HEK293 (cell line): ENCODE data around the gene GPR37.

Source experiments
- CTCF ChIA-PET: fragments of 350-600 bp; formaldehyde crosslinking; extraction: SDS; loops from one replicate; lab custom pipeline; 2021; ENCODE audit warnings: antibody characterized with exemption; lab: Yijun Ruan, JAX
- POLR2A ChIA-PET: fragments of 300-600 bp; formaldehyde crosslinking; extraction: SDS; loops from one replicate; lab custom pipeline; 2020; ENCODE audit warnings: antibody characterized with exemption, inconsistent platforms; lab: Yijun Ruan, JAX
- H3K27ac ChIP-seq: fragments of 200-500 bp; sonication (Bioruptor generic); 2 replicates; pipeline ENCODE4 v1.5.1; 2014; ENCODE audit warnings: low read depth, low read length, control low read depth, inconsistent platforms; ENCODE audit errors: extremely low read depth
- H3K36me3 ChIP-seq, 2 experiments: fragments of 200-500 bp in 1 of 2; sonication (Bioruptor generic) in 1 of 2; 1 replicate in 1 of 2; 2 replicates in 1 of 2; pipeline ENCODE4 v1.5.1; 2014 to 2017; ENCODE audit warnings: inconsistent platforms in 2 of 2, low read length in 2 of 2; ENCODE audit not compliant: control insufficient read depth in 2 of 2, insufficient read depth in 1 of 2
- H3K4me1 ChIP-seq: fragments of 200-500 bp; sonication (Bioruptor generic); 2 replicates; pipeline ENCODE4 v1.5.1; 2014; ENCODE audit warnings: mild to moderate bottlenecking, low read length, inconsistent platforms; ENCODE audit not compliant: control insufficient read depth, insufficient read depth
- H3K4me3 ChIP-seq: 2 replicates; pipeline ENCODE4 v1.5.1; 2011; ENCODE audit warnings: low read depth, mild to moderate bottlenecking, control low read depth, low read length, moderate library complexity
- H3K9me3 ChIP-seq: fragments of 200-500 bp; sonication (Bioruptor generic); 2 replicates; pipeline ENCODE4 v1.5.1; 2014; ENCODE audit warnings: low read depth, low read length, inconsistent platforms; ENCODE audit not compliant: control insufficient read depth, insufficient read depth
- FEZF1 ChIP-seq: fragments of 450-650 bp; formaldehyde crosslinking; IDR thresholded peaks from 2 replicates; pipeline ENCODE4 v1.5.1; 2016; ENCODE audit warnings: missing biosample characterization, missing genetic modification characterization
- KLF10 ChIP-seq: fragments of 450-650 bp; IDR thresholded peaks from 2 replicates; pipeline ENCODE4 v1.5.1; 2018; ENCODE audit warnings: missing biosample characterization, mild to moderate bottlenecking, missing genetic modification characterization
- OSR2 ChIP-seq: fragments of 450-650 bp; formaldehyde crosslinking; IDR thresholded peaks from 2 replicates; pipeline ENCODE4 v1.5.1; 2016; ENCODE audit warnings: missing biosample characterization, missing genetic modification characterization
- SP7 ChIP-seq: fragments of 450-650 bp; formaldehyde crosslinking; IDR thresholded peaks from 2 replicates; pipeline ENCODE4 v1.5.1; 2016; ENCODE audit warnings: missing biosample characterization, missing genetic modification characterization
- TCF7L2 ChIP-seq: IDR thresholded peaks from 2 replicates; pipeline ENCODE4 v1.6.1; 2011; ENCODE audit warnings: low read depth, mild to moderate bottlenecking, inconsistent platforms, low read length, moderate library complexity, borderline replicate concordance
- ZEB2 ChIP-seq: fragments of 450-650 bp; formaldehyde crosslinking; IDR thresholded peaks from 2 replicates; pipeline ENCODE4 v1.5.1; 2016; ENCODE audit warnings: missing biosample characterization, missing genetic modification characterization
- ZFP3 ChIP-seq: fragments of 450-650 bp; formaldehyde crosslinking; IDR thresholded peaks from 2 replicates; pipeline ENCODE4 v1.5.1; 2016; ENCODE audit warnings: low read depth, missing biosample characterization, missing genetic modification characterization
- ZNF335 ChIP-seq: fragments of 450-650 bp; formaldehyde crosslinking; conservative IDR thresholded peaks from 2 replicates; pipeline ENCODE4 v1.5.1; 2016; ENCODE audit warnings: missing biosample characterization, missing genetic modification characterization
- ZNF791 ChIP-seq: fragments of 450-650 bp; formaldehyde crosslinking; IDR thresholded peaks from 2 replicates; pipeline ENCODE4 v1.5.1; 2016; ENCODE audit warnings: missing biosample characterization, missing genetic modification characterization
- ZSCAN16 ChIP-seq: fragments of 450-650 bp; formaldehyde crosslinking; IDR thresholded peaks from 2 replicates; pipeline ENCODE4 v1.5.1; 2016; ENCODE audit warnings: missing biosample characterization, missing genetic modification characterization
- ZXDB ChIP-seq: fragments of 450-650 bp; formaldehyde crosslinking; IDR thresholded peaks from 2 replicates; pipeline ENCODE4 v1.5.1; 2016; ENCODE audit warnings: missing biosample characterization, missing genetic modification characterization
- TF ChIP-seq, protein P1 (sequence below): fragments of 450-650 bp; formaldehyde crosslinking; IDR thresholded peaks from 2 replicates; pipeline ENCODE4 v1.5.1; 2016; ENCODE audit warnings: missing biosample characterization, missing genetic modification characterization
- TF ChIP-seq, protein P2 (sequence below): fragments of 450-650 bp; formaldehyde crosslinking; IDR thresholded peaks from 2 replicates; pipeline ENCODE4 v1.5.1; 2017; ENCODE audit warnings: missing biosample characterization, missing genetic modification characterization
- TF ChIP-seq, protein P3 (sequence below): fragments of 450-650 bp; formaldehyde crosslinking; IDR thresholded peaks from 2 replicates; pipeline ENCODE4 v1.5.1; 2016; ENCODE audit warnings: missing biosample characterization, missing genetic modification characterization
- TF ChIP-seq, protein P4 (sequence below): fragments of 450-650 bp; formaldehyde crosslinking; IDR thresholded peaks from 2 replicates; pipeline ENCODE4 v1.5.1; 2017; ENCODE audit warnings: missing biosample characterization, missing genetic modification characterization

GPR37 gene

DNA sequence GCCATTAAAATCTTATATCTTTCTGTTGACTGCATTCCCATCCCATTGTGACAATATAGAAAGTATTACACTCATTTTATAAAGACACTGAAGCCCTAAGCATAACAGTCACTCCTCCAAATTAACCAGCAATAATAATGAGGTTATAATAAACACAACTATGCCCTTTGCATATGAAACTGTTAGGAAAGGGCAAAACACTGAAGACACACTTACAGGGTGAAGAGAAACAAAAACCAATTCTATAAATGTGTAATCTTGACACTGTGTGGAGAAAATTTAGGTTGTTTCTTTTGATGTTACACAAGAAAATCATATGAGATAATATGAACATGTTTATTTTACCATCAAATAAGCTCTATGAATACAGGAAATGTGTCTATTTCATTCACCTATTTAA is 14.0 kb upstream of the GPR37 start (continued):
- no peak for TF ChIP-seq ZEB2 (tag by site-specific recombination)
- TF ChIP-seq OSR2 (tag by site-specific recombination) = no peak
- no peak for TF ChIP-seq ZNF335

DNA sequence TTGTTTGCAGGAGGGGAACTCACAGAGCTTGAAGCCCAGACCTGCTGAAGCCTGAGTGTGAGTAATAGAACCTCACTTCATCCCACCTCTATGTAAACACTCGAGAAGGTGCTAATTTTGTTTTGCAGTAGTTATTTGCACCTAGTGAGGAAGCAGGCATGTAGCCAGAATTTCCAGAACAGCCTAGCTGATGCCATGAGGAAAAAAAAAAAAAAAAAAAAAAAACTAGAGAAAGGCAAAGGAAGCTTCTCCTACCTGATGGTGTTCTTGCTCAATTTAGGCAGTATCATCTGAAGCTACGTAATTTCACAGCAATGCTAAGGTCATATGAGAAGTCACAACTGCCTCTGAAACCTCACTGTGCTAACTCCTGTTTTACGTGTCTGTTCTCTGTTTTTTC is 13.6 kb upstream of the GPR37 start:
- no peak overlapping the region for H3K4me3 ChIP-seq
- peaks cover 5% of the 10 kb centered on the region; the same call in 1 of the 2 replicates for H3K4me1 ChIP-seq
- H3K9me3 ChIP-seq = no peaks in the 10 kb centered on the region
- CTCF ChIA-PET = interaction anchor here (0.6 to 1.8 kb wide), 3 partner anchors 624 to 971 kb away, joined by 3 to 5 read pairs (median 3); no protein-coding TSS in a partner anchor
- POLR2A ChIA-PET = no interaction called here
- H3K36me3 ChIP-seq = no peaks in the 10 kb centered on the region
- no peak overlapping the region for H3K27ac ChIP-seq
- TF ChIP-seq ZXDB (tag by site-specific recombination) (no peak), SP7 (peak; percentile 52; the same call in 1 of the 2 replicates)
- TF ChIP-seq, protein P1, sequence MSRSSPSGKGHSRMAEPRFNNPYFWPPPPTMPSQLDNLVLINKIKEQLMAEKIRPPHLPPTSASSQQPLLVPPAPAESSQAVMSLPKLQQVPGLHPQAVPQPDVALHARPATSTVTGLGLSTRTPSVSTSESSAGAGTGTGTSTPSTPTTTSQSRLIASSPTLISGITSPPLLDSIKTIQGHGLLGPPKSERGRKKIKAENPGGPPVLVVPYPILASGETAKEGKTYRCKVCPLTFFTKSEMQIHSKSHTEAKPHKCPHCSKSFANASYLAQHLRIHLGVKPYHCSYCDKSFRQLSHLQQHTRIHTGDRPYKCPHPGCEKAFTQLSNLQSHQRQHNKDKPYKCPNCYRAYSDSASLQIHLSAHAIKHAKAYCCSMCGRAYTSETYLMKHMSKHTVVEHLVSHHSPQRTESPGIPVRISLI (tag by site-specific recombination) = peak; percentile 56
- TF ChIP-seq, protein P2, sequence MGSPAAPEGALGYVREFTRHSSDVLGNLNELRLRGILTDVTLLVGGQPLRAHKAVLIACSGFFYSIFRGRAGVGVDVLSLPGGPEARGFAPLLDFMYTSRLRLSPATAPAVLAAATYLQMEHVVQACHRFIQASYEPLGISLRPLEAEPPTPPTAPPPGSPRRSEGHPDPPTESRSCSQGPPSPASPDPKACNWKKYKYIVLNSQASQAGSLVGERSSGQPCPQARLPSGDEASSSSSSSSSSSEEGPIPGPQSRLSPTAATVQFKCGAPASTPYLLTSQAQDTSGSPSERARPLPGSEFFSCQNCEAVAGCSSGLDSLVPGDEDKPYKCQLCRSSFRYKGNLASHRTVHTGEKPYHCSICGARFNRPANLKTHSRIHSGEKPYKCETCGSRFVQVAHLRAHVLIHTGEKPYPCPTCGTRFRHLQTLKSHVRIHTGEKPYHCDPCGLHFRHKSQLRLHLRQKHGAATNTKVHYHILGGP = no peak
- TF ChIP-seq, protein P3, sequence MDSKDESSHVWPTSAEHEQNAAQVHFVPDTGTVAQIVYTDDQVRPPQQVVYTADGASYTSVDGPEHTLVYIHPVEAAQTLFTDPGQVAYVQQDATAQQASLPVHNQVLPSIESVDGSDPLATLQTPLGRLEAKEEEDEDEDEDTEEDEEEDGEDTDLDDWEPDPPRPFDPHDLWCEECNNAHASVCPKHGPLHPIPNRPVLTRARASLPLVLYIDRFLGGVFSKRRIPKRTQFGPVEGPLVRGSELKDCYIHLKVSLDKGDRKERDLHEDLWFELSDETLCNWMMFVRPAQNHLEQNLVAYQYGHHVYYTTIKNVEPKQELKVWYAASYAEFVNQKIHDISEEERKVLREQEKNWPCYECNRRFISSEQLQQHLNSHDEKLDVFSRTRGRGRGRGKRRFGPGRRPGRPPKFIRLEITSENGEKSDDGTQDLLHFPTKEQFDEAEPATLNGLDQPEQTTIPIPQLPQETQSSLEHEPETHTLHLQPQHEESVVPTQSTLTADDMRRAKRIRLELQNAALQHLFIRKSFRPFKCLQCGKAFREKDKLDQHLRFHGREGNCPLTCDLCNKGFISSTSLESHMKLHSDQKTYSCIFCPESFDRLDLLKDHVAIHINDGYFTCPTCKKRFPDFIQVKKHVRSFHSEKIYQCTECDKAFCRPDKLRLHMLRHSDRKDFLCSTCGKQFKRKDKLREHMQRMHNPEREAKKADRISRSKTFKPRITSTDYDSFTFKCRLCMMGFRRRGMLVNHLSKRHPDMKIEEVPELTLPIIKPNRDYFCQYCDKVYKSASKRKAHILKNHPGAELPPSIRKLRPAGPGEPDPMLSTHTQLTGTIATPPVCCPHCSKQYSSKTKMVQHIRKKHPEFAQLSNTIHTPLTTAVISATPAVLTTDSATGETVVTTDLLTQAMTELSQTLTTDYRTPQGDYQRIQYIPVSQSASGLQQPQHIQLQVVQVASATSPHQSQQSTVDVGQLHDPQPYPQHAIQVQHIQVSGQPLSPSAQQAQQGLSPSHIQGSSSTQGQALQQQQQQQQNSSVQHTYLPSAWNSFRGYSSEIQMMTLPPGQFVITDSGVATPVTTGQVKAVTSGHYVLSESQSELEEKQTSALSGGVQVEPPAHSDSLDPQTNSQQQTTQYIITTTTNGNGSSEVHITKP (tag by site-specific recombination) = no peak
- TF ChIP-seq, all 188 proteins: peak for 2

DNA sequence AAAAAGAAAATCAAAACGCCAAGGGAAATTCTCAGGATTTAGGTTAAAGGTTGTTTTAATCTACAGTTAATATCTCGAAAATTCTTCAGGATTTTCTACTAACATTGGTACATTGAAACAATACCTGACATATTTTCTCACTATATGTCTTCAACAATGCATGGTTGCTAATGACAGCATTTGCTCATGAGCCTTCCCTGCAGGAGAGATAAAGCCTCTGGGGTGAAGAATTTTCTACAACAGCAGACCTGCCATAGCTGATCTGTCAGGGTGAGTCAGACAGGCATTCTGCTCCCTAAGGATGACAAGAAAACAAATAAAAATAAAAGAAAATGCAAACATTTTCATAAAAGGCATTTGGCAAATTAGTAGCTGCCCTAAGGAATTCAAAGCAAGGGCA is 11.7 kb upstream of the GPR37 start:
- TF ChIP-seq ZSCAN16 (tag by site-specific recombination) = no peak
- Histone ChIP-seq H3K4me1 (peaks cover 5% of the 10 kb centered on the region), H3K4me3 (no peak overlapping the region), H3K36me3 (no peaks in the 10 kb centered on the region), H3K9me3 (no peaks in the 10 kb centered on the region), H3K27ac (no peak overlapping the region)
- ChIA-PET CTCF (interaction anchor here (0.6 to 1.4 kb wide), 2 partner anchors 8 to 58 kb away, joined by 3 to 5 read pairs; no protein-coding TSS in a partner anchor), POLR2A (interaction anchor here (1.6 kb wide), 1 partner anchor 11 kb away, joined by 5 read pairs; no protein-coding TSS in a partner anchor)

DNA sequence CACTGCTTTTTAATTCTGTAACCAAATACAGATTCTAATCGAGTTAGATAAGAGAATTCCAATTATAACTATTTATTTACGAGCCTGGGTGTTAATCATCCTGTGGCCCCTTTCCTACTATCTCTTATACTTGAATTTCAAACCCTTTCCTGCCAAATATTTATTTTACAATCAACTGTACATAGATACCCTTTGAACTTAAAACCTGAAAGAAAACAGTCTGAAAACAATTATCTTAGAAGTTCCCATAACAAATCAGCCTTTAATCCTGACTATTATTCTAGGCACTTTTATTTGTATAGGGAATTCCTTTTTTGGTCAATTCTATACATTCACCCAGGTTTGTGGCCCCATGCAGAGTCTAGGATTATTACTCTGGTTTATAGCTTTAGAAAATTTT is 10.6 kb upstream of the GPR37 start:
- no peaks in the 10 kb centered on the region for H3K36me3 ChIP-seq
- no peak overlapping the region for H3K4me3 ChIP-seq
- TF ChIP-seq, protein P4, sequence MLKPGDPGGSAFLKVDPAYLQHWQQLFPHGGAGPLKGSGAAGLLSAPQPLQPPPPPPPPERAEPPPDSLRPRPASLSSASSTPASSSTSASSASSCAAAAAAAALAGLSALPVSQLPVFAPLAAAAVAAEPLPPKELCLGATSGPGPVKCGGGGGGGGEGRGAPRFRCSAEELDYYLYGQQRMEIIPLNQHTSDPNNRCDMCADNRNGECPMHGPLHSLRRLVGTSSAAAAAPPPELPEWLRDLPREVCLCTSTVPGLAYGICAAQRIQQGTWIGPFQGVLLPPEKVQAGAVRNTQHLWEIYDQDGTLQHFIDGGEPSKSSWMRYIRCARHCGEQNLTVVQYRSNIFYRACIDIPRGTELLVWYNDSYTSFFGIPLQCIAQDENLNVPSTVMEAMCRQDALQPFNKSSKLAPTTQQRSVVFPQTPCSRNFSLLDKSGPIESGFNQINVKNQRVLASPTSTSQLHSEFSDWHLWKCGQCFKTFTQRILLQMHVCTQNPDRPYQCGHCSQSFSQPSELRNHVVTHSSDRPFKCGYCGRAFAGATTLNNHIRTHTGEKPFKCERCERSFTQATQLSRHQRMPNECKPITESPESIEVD (tag by site-specific recombination) = peak; percentile 59; the same call in 1 of the 2 replicates
- TF ChIP-seq ZFP3 (tag by site-specific recombination) (no peak), TCF7L2 (peak; percentile 67), ZXDB (tag by site-specific recombination) (peak; percentile 56; the same call in 1 of the 2 replicates), FEZF1 (peak; percentile 48; the same call in 1 of the 2 replicates), ZNF791 (tag by site-specific recombination) (no peak), KLF10 (tag by site-specific recombination) (no peak)
- no peak overlapping the region for H3K27ac ChIP-seq
- H3K9me3 ChIP-seq = no peaks in the 10 kb centered on the region
- peaks cover 5% of the 10 kb centered on the region for H3K4me1 ChIP-seq
- POLR2A ChIA-PET = interaction anchor here (1.6 kb wide), 1 partner anchor 10 kb away, joined by 5 read pairs; no protein-coding TSS in a partner anchor
- CTCF ChIA-PET = interaction anchor here (1.4 kb wide), 1 partner anchor 9 kb away, joined by 5 read pairs; no protein-coding TSS in a partner anchor
